ENCODE measurements around the gene CADPS2. TPM values are rescaled to one million over a fixed set of nuclear protein-coding genes. Genes with fewer than 3 reads are reported as not detected.

The CADPS2 gene
- total RNA-seq, 1 donor from 2014 or later, result 19.1 TPM

DNA sequence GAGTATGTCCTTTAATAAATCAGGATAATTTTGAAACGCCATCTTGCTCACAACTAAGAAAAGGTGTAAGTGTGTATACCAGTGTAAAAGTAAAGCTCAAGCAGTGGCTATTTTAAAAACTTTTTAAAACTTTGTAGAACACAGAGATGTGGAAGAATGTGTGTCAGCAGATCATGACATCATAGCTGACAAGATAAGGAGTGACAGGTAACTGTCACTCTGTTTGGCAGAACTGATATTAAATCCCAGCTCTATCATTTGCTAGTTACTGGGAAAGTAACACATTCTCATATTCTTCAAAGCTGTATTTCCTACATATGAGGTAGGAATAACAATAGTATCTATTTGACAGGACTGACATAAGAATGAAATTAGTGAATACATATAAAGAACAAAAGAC is 119.7 kb downstream of the CADPS2 start:
- TF ChIP-seq, protein P1, sequence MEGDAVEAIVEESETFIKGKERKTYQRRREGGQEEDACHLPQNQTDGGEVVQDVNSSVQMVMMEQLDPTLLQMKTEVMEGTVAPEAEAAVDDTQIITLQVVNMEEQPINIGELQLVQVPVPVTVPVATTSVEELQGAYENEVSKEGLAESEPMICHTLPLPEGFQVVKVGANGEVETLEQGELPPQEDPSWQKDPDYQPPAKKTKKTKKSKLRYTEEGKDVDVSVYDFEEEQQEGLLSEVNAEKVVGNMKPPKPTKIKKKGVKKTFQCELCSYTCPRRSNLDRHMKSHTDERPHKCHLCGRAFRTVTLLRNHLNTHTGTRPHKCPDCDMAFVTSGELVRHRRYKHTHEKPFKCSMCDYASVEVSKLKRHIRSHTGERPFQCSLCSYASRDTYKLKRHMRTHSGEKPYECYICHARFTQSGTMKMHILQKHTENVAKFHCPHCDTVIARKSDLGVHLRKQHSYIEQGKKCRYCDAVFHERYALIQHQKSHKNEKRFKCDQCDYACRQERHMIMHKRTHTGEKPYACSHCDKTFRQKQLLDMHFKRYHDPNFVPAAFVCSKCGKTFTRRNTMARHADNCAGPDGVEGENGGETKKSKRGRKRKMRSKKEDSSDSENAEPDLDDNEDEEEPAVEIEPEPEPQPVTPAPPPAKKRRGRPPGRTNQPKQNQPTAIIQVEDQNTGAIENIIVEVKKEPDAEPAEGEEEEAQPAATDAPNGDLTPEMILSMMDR (IDR thresholded peaks at IDR 0.05), result no peak
- TF ChIP-seq EZH2 (IDR thresholded peaks at IDR 0.05) (no peak), EZH2phosphoT487 (IDR thresholded peaks at IDR 0.05) (no peak)
- H3K4me1 Mint-ChIP-seq, result peaks cover 47% of the 10 kb centered on the region
- H3K9me3 Mint-ChIP-seq, result no peaks in the 10 kb centered on the region
- Histone ChIP-seq H3K9me3 (ENCODE audit: low read depth) (no peaks in the 10 kb centered on the region), H3K27ac (peak overlapping the region; percentile 93), H3F3A (ENCODE audit: low read depth) (peaks cover 30% of the 10 kb centered on the region), H3K79me2 (ENCODE audit: low read depth) (no peaks in the 10 kb centered on the region), H4K20me1 (ENCODE audit: low read depth) (no peaks in the 10 kb centered on the region), H3K9ac (no peak overlapping the region), H3K27me3 (no peaks in the 10 kb centered on the region), H2AFZ (replicated peaks) (no peak overlapping the region), H3K4me3 (no peak overlapping the region), H3K36me3 (no peaks in the 10 kb centered on the region), H3K4me1 (peaks cover 55% of the 10 kb centered on the region), H3K4me2 (peak overlapping the region; percentile 62)
- H3K27me3 Mint-ChIP-seq (ENCODE audit: insufficient read depth, low read depth), result no peaks in the 10 kb centered on the region
- H3K4me3 Mint-ChIP-seq, result no peak overlapping the region
- no peak overlapping the region for H3K27ac Mint-ChIP-seq
- H3K36me3 Mint-ChIP-seq, result no peaks in the 10 kb centered on the region
- DNase-seq (ENCODE audit: low spot score), result no peak

DNA sequence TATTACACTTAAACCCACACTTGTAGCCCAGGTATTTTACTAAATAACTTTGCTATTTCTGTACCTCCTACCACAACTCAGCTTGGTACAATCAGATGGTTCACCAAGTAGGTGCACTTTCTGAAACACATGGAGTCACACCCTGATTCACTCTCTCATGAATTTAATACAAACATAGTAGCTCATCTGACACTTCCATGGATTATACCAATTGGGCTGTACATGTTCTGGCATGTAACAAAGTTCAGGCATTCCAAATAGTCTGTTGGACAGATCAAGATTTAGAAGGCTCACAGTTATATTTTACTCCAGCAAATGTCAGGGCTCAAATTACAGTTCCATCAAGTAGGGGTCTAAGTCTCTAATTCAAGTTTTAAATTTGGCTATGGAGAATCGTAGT is 121.4 kb downstream of the CADPS2 start:
- Mint-ChIP-seq H3K36me3 (no peaks in the 10 kb centered on the region), H3K27me3 (ENCODE audit: insufficient read depth, low read depth) (no peaks in the 10 kb centered on the region)

DNA sequence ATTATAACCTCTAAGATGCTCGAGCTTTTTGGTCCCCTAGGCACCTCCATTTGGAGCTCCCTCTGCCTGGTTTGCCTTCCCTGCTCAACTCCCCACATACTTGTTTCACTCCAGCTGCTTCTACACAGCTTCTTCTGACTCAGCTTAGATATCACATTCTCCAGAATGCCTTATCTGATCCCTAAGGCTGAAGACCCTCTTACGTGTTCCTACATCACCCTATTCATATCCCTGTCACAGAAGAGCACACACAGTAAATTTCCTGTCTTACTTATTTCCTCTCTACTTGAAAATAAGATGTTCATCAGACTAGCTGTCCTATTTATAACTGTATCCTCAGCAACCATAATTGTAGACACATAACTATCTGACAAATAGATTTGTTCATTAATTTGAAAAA is 122.2 kb downstream of the CADPS2 start:
- H3K27me3 ChIP-seq, result no peaks in the 10 kb centered on the region
- no peaks in the 10 kb centered on the region for H3K27me3 Mint-ChIP-seq (ENCODE audit: insufficient read depth, low read depth)
- no peak for TF ChIP-seq EZH2phosphoT487 (IDR thresholded peaks at IDR 0.05)
- TF ChIP-seq, protein P1 (IDR thresholded peaks at IDR 0.05), result no peak
- TF ChIP-seq EZH2 (IDR thresholded peaks at IDR 0.05), result no peak
- no peak overlapping the region for H3K9ac ChIP-seq
- H3K9me3 Mint-ChIP-seq, result no peaks in the 10 kb centered on the region
- no peaks in the 10 kb centered on the region for H3K36me3 ChIP-seq
- H4K20me1 ChIP-seq (ENCODE audit: low read depth), result no peaks in the 10 kb centered on the region
- H3K4me2 ChIP-seq, result no peak overlapping the region
- DNase-seq (ENCODE audit: low spot score), result no peak
- H3K4me3 ChIP-seq, result no peak overlapping the region
- H3K4me1 ChIP-seq, result peaks cover 38% of the 10 kb centered on the region
- H3K79me2 ChIP-seq (ENCODE audit: low read depth), result no peaks in the 10 kb centered on the region
- peaks cover 29% of the 10 kb centered on the region for H3K4me1 Mint-ChIP-seq
- H3K27ac ChIP-seq, result no peak overlapping the region
- H2AFZ ChIP-seq (replicated peaks), result no peak overlapping the region
- H3K36me3 Mint-ChIP-seq, result no peaks in the 10 kb centered on the region
- no peaks in the 10 kb centered on the region for H3K9me3 ChIP-seq (ENCODE audit: low read depth)
- H3K4me3 Mint-ChIP-seq, result no peak overlapping the region
- H3F3A ChIP-seq (ENCODE audit: low read depth), result peaks cover 25% of the 10 kb centered on the region
- no peak overlapping the region for H3K27ac Mint-ChIP-seq

More for the DNA sequence above, 121.4 kb downstream of the CADPS2 start:
- Mint-ChIP-seq H3K4me1 (peaks cover 33% of the 10 kb centered on the region), H3K9me3 (no peaks in the 10 kb centered on the region), H3K4me3 (no peak overlapping the region), H3K27ac (no peak overlapping the region)
- Histone ChIP-seq H3K79me2 (ENCODE audit: low read depth) (no peaks in the 10 kb centered on the region), H3K9ac (no peak overlapping the region), H3K27me3 (no peaks in the 10 kb centered on the region), H3K4me3 (no peak overlapping the region), H3K9me3 (ENCODE audit: low read depth) (no peaks in the 10 kb centered on the region), H3F3A (ENCODE audit: low read depth) (peaks cover 22% of the 10 kb centered on the region), H3K4me1 (peaks cover 43% of the 10 kb centered on the region), H3K27ac (no peak overlapping the region), H3K36me3 (no peaks in the 10 kb centered on the region), H3K4me2 (no peak overlapping the region), H4K20me1 (ENCODE audit: low read depth) (no peaks in the 10 kb centered on the region), H2AFZ (replicated peaks) (no peak overlapping the region)
- TF ChIP-seq EZH2phosphoT487 (IDR thresholded peaks at IDR 0.05) (no peak), EZH2 (IDR thresholded peaks at IDR 0.05) (no peak)
- TF ChIP-seq, protein P1 (IDR thresholded peaks at IDR 0.05), result no peak
- no peak for DNase-seq (ENCODE audit: low spot score)

All from neural progenitor cell (in vitro differentiated cells).